H1 (cell line): ENCODE results near the gene IP6K3. TPM values are rescaled to one million over a fixed set of nuclear protein-coding genes. Genes with fewer than 3 reads are reported as not detected.

Source experiments
- CTCF ChIA-PET: fragments of 300-600 bp; sonication (Branson Sonifier 250); formaldehyde crosslinking; loops from one replicate; lab custom pipeline; 2021; ENCODE audit not compliant: partially characterized antibody; lab: Charles Lee
- POLR2A ChIA-PET: fragments of 300-600 bp; sonication (Branson Sonifier 250); formaldehyde crosslinking; loops from one replicate; lab custom pipeline; 2021; ENCODE audit warnings: inconsistent platforms; ENCODE audit not compliant: partially characterized antibody; lab: Charles Lee
- DNase-seq, 2 experiments: peaks; one replicate each; pipeline versions ENCODE4 v3.0.0 to v3.0.0-alpha.2; 2010 to 2022; ENCODE audit warnings: low spot score in 2 of 2, low read depth in 1 of 2, mixed read lengths in 1 of 2
- FAIRE-seq: peaks from 2 replicates; lab custom pipeline; 2011; peaks lifted over from hg19 to GRCh38; lab: Jason Lieb, UNC
- H2AFZ ChIP-seq: 2 replicates; pipeline ENCODE4 v1.8.1; 2012; ENCODE audit warnings: low read length, inconsistent platforms
- H2AK5ac ChIP-seq: 2 replicates; pipeline ENCODE4 v1.6.1; 2013; ENCODE audit warnings: low read depth, low read length
- H2BK120ac ChIP-seq: replicated peaks from 2 replicates; pipeline ENCODE3; 2013; ENCODE audit warnings: low read depth, low read length, inconsistent platforms
- H2BK12ac ChIP-seq: 2 replicates; pipeline ENCODE4 v1.6.1; 2013; ENCODE audit warnings: low read depth, low read length
- H2BK15ac ChIP-seq: 2 replicates; pipeline ENCODE4 v1.6.1; 2013; ENCODE audit warnings: low read length
- H2BK20ac ChIP-seq: 2 replicates; pipeline ENCODE4 v1.6.1; 2013; ENCODE audit warnings: low read length
- H2BK5ac ChIP-seq: 2 replicates; pipeline ENCODE4 v1.6.1; 2013; ENCODE audit warnings: low read depth, low read length
- H3K14ac ChIP-seq: 2 replicates; pipeline ENCODE4 v1.6.1; 2013; ENCODE audit warnings: inconsistent platforms; ENCODE audit not compliant: insufficient read length
- H3K18ac ChIP-seq: 2 replicates; pipeline ENCODE4 v1.6.1; 2013; ENCODE audit warnings: low read length; ENCODE audit errors: extremely low read depth
- H3K23ac ChIP-seq: 2 replicates; pipeline ENCODE4 v1.6.1; 2013; ENCODE audit warnings: inconsistent platforms; ENCODE audit not compliant: insufficient read length
- H3K23me2 ChIP-seq: 2 replicates; pipeline ENCODE4 v1.6.1; 2013; ENCODE audit warnings: low read depth, low read length
- H3K27ac ChIP-seq: 2 replicates; pipeline ENCODE4 v1.6.1; 2011; ENCODE audit warnings: low read depth, low read length, inconsistent platforms
- H3K27me3 ChIP-seq, 4 experiments: replicated peaks in 1 of 4; 1 replicate in 1 of 4; 2 replicates in 3 of 4; pipeline versions ENCODE4 v1.6.1 to v1.8.1; 2011 to 2013; ENCODE audit warnings: low read length in 3 of 4, mild to moderate bottlenecking in 3 of 4, inconsistent platforms in 2 of 4, mixed read lengths in 2 of 4, moderate library complexity in 1 of 4; ENCODE audit not compliant: control insufficient read depth in 3 of 4, insufficient read depth in 3 of 4; ENCODE audit errors: extremely low read depth in 1 of 4
- H3K36me3 ChIP-seq, 4 experiments: 2 replicates each; pipeline versions ENCODE4 v1.6.1 to v1.8.1; 2011 to 2013; ENCODE audit warnings: mild to moderate bottlenecking in 4 of 4, low read length in 3 of 4, moderate library complexity in 2 of 4, control low read depth in 1 of 4, inconsistent platforms in 1 of 4; ENCODE audit not compliant: insufficient read depth in 4 of 4, control insufficient read depth in 2 of 4
- H3K4ac ChIP-seq: replicated peaks from 2 replicates; pipeline ENCODE3; 2013; ENCODE audit warnings: low read length, low read depth, mixed read lengths, inconsistent platforms; ENCODE audit not compliant: insufficient read length
- H3K4me1 ChIP-seq, 4 experiments: replicated peaks in 1 of 4; 1 replicate in 1 of 4; 2 replicates in 3 of 4; pipeline versions ENCODE4 v1.6.1 to v1.8.1; 2011 to 2013; ENCODE audit warnings: low read length in 3 of 4, inconsistent platforms in 2 of 4, mixed read lengths in 1 of 4; ENCODE audit not compliant: insufficient read depth in 4 of 4, control insufficient read depth in 3 of 4
- H3K4me2 ChIP-seq, 2 experiments: 2 replicates each; pipeline versions ENCODE4 v1.6.1 to v1.8.1; 2011 to 2013; ENCODE audit warnings: low read depth in 2 of 2, low read length in 2 of 2, control low read depth in 1 of 2, inconsistent platforms in 1 of 2, mild to moderate bottlenecking in 1 of 2; ENCODE audit not compliant: insufficient read depth in 1 of 2
- H3K4me3 ChIP-seq, 4 experiments: fragments of 200-600, 300-600 bp in 1 of 4; sonication (generic), shearing (Covaris generic), sonication (Bioruptor Twin) in 1 of 4; 2 replicates each; pipeline versions ENCODE4 v1.5.1 to v1.8.1; 2011 to 2016; ENCODE audit warnings: low read length in 4 of 4, low read depth in 3 of 4, control low read depth in 2 of 4, inconsistent platforms in 2 of 4, mild to moderate bottlenecking in 2 of 4, mixed read lengths in 1 of 4, moderate library complexity in 1 of 4; ENCODE audit not compliant: insufficient read depth in 2 of 4; ENCODE audit errors: extremely low read depth in 1 of 4
- H3K56ac ChIP-seq: replicated peaks from 2 replicates; pipeline ENCODE3; 2013; ENCODE audit warnings: low read depth, mild to moderate bottlenecking, mixed read lengths, low read length, inconsistent platforms; ENCODE audit not compliant: insufficient read length
- H3K79me1 ChIP-seq: 2 replicates; pipeline ENCODE4 v1.6.1; 2013; ENCODE audit warnings: low read depth, low read length, control low read depth
- H3K79me2 ChIP-seq, 2 experiments: 2 replicates each; pipeline versions ENCODE4 v1.6.1 to v1.8.1; 2012 to 2013; ENCODE audit warnings: low read length in 2 of 2, mild to moderate bottlenecking in 2 of 2, inconsistent platforms in 1 of 2; ENCODE audit not compliant: insufficient read depth in 2 of 2, control insufficient read depth in 1 of 2
- H3K9ac ChIP-seq, 4 experiments: replicated peaks in 1 of 4; 1 replicate in 1 of 4; 2 replicates in 3 of 4; pipeline versions ENCODE4 v1.6.1 to v1.8.1; 2011 to 2013; ENCODE audit warnings: low read depth in 3 of 4, low read length in 3 of 4, control low read depth in 2 of 4, mild to moderate bottlenecking in 2 of 4, moderate library complexity in 2 of 4, inconsistent platforms in 1 of 4; ENCODE audit errors: extremely low read depth in 1 of 4
- H3K9me3 ChIP-seq, 2 experiments: 2 replicates each; pipeline versions ENCODE4 v1.6.1 to v1.8.1; 2012 to 2013; ENCODE audit warnings: mild to moderate bottlenecking in 2 of 2, moderate library complexity in 2 of 2, control low read depth in 1 of 2, inconsistent platforms in 1 of 2, low read depth in 1 of 2, low read length in 1 of 2, mixed read lengths in 1 of 2; ENCODE audit not compliant: insufficient read depth in 2 of 2
- H4K20me1 ChIP-seq, 2 experiments: replicated peaks in 1 of 2; 2 replicates each; pipeline versions ENCODE3 to v1.8.1; 2011 to 2013; ENCODE audit warnings: inconsistent platforms in 2 of 2, low read length in 2 of 2, mild to moderate bottlenecking in 1 of 2; ENCODE audit not compliant: insufficient read depth in 2 of 2, control insufficient read depth in 1 of 2
- H4K5ac ChIP-seq: 2 replicates; pipeline ENCODE4 v1.6.1; 2013; ENCODE audit warnings: low read length, low read depth, mixed read lengths, inconsistent platforms; ENCODE audit not compliant: insufficient read length
- H4K8ac ChIP-seq: 2 replicates; pipeline ENCODE4 v1.8.0; 2013; ENCODE audit warnings: mild to moderate bottlenecking, moderate library complexity, low read length, inconsistent platforms; ENCODE audit not compliant: insufficient read depth; ENCODE audit errors: extremely low read depth
- H4K91ac ChIP-seq: replicated peaks from 2 replicates; pipeline ENCODE3; 2013; ENCODE audit warnings: low read length, mixed read lengths, inconsistent platforms; ENCODE audit not compliant: insufficient read length
- BCL11A ChIP-seq, 2 experiments: IDR thresholded peaks; one replicate each; pipeline ENCODE4 v1.6.1; 2011; ENCODE audit warnings: low read depth in 2 of 2, low read length in 2 of 2, mild to moderate bottlenecking in 2 of 2
- CREB1 ChIP-seq: IDR thresholded peaks from 2 replicates; pipeline ENCODE4 v1.6.1; 2012; ENCODE audit warnings: inconsistent platforms
- GABPA ChIP-seq: IDR thresholded peaks from 2 replicates; pipeline ENCODE4 v1.6.1; 2011; ENCODE audit warnings: mild to moderate bottlenecking, low read length, moderate library complexity, borderline replicate concordance; ENCODE audit not compliant: insufficient read depth
- KDM1A ChIP-seq: fragments of 200-600, 300-600 bp; sonication (generic); IDR thresholded peaks from 2 replicates; pipeline ENCODE4 v1.7.1; 2016; ENCODE audit warnings: mild to moderate bottlenecking, low read length, borderline replicate concordance
- MAFK ChIP-seq: IDR thresholded peaks from 2 replicates; pipeline ENCODE4 v1.6.1; 2012; ENCODE audit warnings: low read depth, mild to moderate bottlenecking, improper control_type of control experiment, low read length
- POLR2A ChIP-seq, 2 experiments: IDR thresholded peaks; 1 replicate in 1 of 2; 2 replicates in 1 of 2; pipeline ENCODE4 v1.6.1; 2011; ENCODE audit warnings: low read depth in 2 of 2, low read length in 2 of 2, mild to moderate bottlenecking in 2 of 2; ENCODE audit errors: control extremely low read depth in 1 of 2
- POLR2AphosphoS5 ChIP-seq: IDR thresholded peaks from 2 replicates; pipeline ENCODE4 v1.6.1; 2011; ENCODE audit warnings: low read depth, low read length
- TAF1 ChIP-seq: IDR thresholded peaks from 2 replicates; pipeline ENCODE4 v1.6.1; 2011; ENCODE audit warnings: mild to moderate bottlenecking, low read depth, low read length
- TCF12 ChIP-seq: IDR thresholded peaks from 2 replicates; pipeline ENCODE4 v1.6.1; 2011; ENCODE audit warnings: low read depth, mild to moderate bottlenecking, low read length
- TEAD4 ChIP-seq: IDR thresholded peaks from 2 replicates; pipeline ENCODE4 v1.6.1; 2012; ENCODE audit warnings: low read depth, low read length, inconsistent platforms, mixed read lengths
- WGBS, 2 experiments: shearing (Covaris generic) in 1 of 2; methylation state at CpG; one replicate each; pipeline versions ENCODE4 v1.1.6 to v1.1.7; 2013 to 2015; ENCODE audit warnings: low lambda C conversion rate in 2 of 2, mixed read lengths in 2 of 2, inconsistent platforms in 1 of 2, low coverage in 1 of 2, missing lambda C conversion rate in 1 of 2; ENCODE audit not compliant: insufficient replicate concordance in 2 of 2, insufficient coverage in 1 of 2, insufficient read length in 1 of 2; ENCODE audit errors: extremely low coverage in 1 of 2, missing lambda C conversion rate in 1 of 2; 5-methylcytosine and 5-hydroxymethylcytosine counted together
- polyA plus RNA-seq, 7 experiments: library from polyadenylated mRNA; depleted of rRNA in 3 of 7; stranded (reverse) in 5 of 7; unstranded in 2 of 7; fragments of >200 nt in 5 of 7; fragments of 200-250 nt in 2 of 7; gene quantifications; 1 replicate in 5 of 7; 2 replicates in 1 of 7; 4 replicates in 1 of 7; pipeline versions ENCODE4 v1.2.1 to v1.2.3, GENCODE V29; 2011 to 2013; ENCODE audit warnings: missing spikeins in 2 of 7, mixed read lengths in 2 of 7
- total RNA-seq: library from RNA; stranded (reverse); fragmentation: NEBNext Ultra II Directional; extraction: Animal tissue kit (Norgen Biotek cat#: 25700); gene quantifications from 2 replicates; pipeline ENCODE4 v1.2.1, GENCODE V29; 2021

Gene IP6K3
- total and polyA plus RNA-seq, 2 of the 8 experiments (the other 6 are each of a cell fraction or from before 2014, with no cell fraction given), result 0.22 to 0.73 TPM

GRCh38 chr6:33725891-33726673 is 20.6 kb downstream of the IP6K3 start:
- no peak overlapping the region for H3K4me2 ChIP-seq
- H3K9ac ChIP-seq, result no peak overlapping the region
- H3K9me3 ChIP-seq, result no peaks in the 10 kb centered on the region; a peak in 1 of 4 replicates
- H3K4me3 ChIP-seq, result no peak overlapping the region
- no peaks in the 10 kb centered on the region for H3K79me2 ChIP-seq
- ChIA-PET CTCF (interaction anchor here (0.7 to 1.6 kb wide), 11 partner anchors 9 to 341 kb away, joined by 3 to 4 read pairs (median 3); partner anchors contain the start of gene IP6K3), POLR2A (interaction anchor here (0.6 to 1.3 kb wide), 2 partner anchors 15 to 112 kb away, joined by 4 to 8 read pairs; partner anchors contain the start of gene UQCC2)
- H3K4me1 ChIP-seq, result peaks cover 3 to 8% (median 4%) of the 10 kb centered on the region in 4 experiments; a peak in 6 of 7 replicates
- H3K4ac ChIP-seq, result no peak overlapping the region
- DNase-seq (no peak), FAIRE-seq (no peak)
- 90% methylated on average over 7 of the region's 7 CpGs; no CpG with 5 or more reads in 1 of the 2 experiments for whole genome bisulfite sequencing, 2 experiments
- 0 out of 2 replicates have a peak overlapping the region, but pooled peaks have one; percentile 29 for H2BK15ac ChIP-seq
- H2BK20ac ChIP-seq, result no peak overlapping the region
- no peak overlapping the region for H3K14ac ChIP-seq
- H3K79me1 ChIP-seq, result no peaks in the 10 kb centered on the region
- no peak overlapping the region for H2AK5ac ChIP-seq
- H3K23me2 ChIP-seq, result no peaks in the 10 kb centered on the region
- no peaks in the 10 kb centered on the region for H3K36me3 ChIP-seq
- H2BK120ac ChIP-seq, result no peak overlapping the region
- no peak overlapping the region for H4K91ac ChIP-seq
- H3K27ac ChIP-seq, result no peak overlapping the region
- H3K18ac ChIP-seq, result no peak overlapping the region; the same call in 1 of the 2 replicates
- H2BK5ac ChIP-seq, result no peak overlapping the region
- peaks cover 0 to 6% (median 0%) of the 10 kb centered on the region in 4 experiments; a peak in 3 of 7 replicates for H3K27me3 ChIP-seq
- H2AFZ ChIP-seq, result no peak overlapping the region
- 0 out of 2 replicates have a peak overlapping the region, but pooled peaks have one; percentile 39 for H2BK12ac ChIP-seq
- H4K5ac ChIP-seq, result no peak overlapping the region
- TF ChIP-seq POLR2A (IDR thresholded peaks at IDR 0.05; ENCODE audit: control extremely low read depth in 1 of 2, low read depth in 2 of 2, low read length in 2 of 2), result no peak
- no peak for TF ChIP-seq TCF12
- no peak for TF ChIP-seq TAF1
- no peak for TF ChIP-seq POLR2AphosphoS5
- TF ChIP-seq CREB1, result no peak
- TF ChIP-seq TEAD4, result no peak
- no peak for TF ChIP-seq KDM1A
- no peak for TF ChIP-seq MAFK
- TF ChIP-seq BCL11A (IDR thresholded peaks at IDR 0.05; ENCODE audit: low read depth in 2 of 2, low read length in 2 of 2), result no peak
- no peak for TF ChIP-seq GABPA
- no peak overlapping the region for H3K56ac ChIP-seq
- H4K20me1 ChIP-seq, result no peaks in the 10 kb centered on the region
- H4K8ac ChIP-seq, result no peak overlapping the region; the same call in 1 of the 2 replicates
- H3K23ac ChIP-seq, result no peak overlapping the region
